Stimulated activated CD4-positive, alpha-beta T cell treated with anti-CD3 and anti-CD28 coated beads, Interleukin-15, amount 100 ng/mL, for 24 hours (primary cell): ENCODE results near the gene SP140.
"Not testable (repeated sequence)": the region's sequence is repeated elsewhere in the genome, so short reads cannot be mapped to it uniquely, and the experiment has no call there.

Experiments
- DNase-seq: peaks from one replicate; pipeline ENCODE4 v3.0.0-alpha.2; 2020

SP140 gene

GRCh38 chr2:230227216-230227615 lies 1.7 kb downstream of the SP140 start:
- DNase-seq: peak; percentile 10

- DNase-seq: peak; percentile 14
These were observed 4.6 kb downstream of the SP140 start for GRCh38 chr2:230230087-230230486.

- no peak for DNase-seq
These were observed 5.1 kb downstream of the SP140 start for GRCh38 chr2:230230496-230231200.

DNA sequence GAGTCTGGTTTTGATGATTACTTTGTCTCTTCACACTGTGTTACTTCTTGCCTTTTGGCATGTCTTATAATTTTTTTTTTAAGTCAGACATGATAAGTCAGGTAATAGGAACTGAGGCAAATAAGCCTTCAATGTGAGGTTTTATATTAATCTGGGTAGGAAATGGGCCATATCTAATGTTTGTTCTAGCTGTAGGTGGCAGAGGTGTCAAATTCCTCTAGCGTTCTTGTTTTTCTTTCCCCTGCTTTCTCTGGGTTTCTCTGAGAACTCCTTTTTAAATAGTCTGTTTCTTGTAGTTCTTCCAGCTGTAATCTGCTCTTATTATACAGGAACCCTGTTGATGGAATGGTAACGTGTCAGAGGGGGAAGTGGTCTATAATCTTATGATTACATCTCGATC lies 5.7 kb downstream of the SP140 start:
- no peak for DNase-seq

DNA sequence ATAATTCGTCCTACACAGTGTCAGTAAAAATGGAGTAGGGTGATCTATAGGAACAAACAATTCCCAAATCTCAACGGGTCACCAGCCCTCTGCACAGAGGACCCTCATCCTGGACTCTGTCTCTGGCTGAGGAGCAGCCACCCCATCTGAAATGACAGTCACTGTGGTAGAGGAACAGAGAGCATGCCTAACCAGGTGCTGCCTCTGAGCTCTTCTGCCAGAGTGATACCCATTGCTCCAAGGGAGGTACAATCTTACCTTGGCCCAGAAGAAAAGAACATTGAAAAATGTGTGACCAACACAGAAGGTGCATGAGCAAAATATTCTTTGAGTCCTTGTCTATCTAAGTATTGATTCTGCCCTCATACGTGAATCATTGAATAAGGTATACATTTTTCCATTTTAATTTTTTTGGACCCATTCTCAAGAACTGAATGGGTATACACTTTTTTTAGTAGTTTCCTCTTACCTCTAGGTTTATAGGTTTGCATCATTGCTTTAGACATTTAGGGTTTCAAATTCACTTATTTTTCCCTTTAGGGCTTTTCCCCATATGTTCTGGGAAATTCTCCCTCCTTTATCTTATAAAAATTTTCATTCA lies 8.7 kb downstream of the SP140 start:
- DNase-seq: no peak

DNA sequence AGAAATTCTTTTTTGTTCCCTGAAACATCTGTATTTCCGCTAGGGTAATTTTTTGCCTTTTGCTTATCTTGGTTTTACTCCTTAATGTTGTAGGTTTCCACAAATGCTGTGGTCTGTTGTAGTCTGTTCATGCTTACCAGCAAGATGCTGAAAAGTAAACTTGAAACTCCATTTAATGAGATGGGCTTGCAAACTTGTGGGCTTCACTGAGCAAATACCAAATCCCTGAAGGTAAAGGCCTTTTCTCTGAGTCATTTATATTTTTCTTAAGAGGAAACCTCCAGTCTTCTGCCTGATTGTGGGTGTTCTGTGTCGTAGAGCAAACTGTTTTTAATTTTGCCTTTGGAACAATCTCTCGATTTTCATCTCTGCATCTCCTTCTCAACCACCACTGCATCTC lies 9.3 kb downstream of the SP140 start:
- no peak for DNase-seq

GRCh38 chr2:230244211-230244610 lies 18.7 kb downstream of the SP140 start:
- no peak for DNase-seq

GRCh38 chr2:230246206-230246605 lies 20.7 kb downstream of the SP140 start:
- no peak for DNase-seq

GRCh38 chr2:230250231-230250630 lies 24.7 kb downstream of the SP140 start:
- no peak for DNase-seq

DNA sequence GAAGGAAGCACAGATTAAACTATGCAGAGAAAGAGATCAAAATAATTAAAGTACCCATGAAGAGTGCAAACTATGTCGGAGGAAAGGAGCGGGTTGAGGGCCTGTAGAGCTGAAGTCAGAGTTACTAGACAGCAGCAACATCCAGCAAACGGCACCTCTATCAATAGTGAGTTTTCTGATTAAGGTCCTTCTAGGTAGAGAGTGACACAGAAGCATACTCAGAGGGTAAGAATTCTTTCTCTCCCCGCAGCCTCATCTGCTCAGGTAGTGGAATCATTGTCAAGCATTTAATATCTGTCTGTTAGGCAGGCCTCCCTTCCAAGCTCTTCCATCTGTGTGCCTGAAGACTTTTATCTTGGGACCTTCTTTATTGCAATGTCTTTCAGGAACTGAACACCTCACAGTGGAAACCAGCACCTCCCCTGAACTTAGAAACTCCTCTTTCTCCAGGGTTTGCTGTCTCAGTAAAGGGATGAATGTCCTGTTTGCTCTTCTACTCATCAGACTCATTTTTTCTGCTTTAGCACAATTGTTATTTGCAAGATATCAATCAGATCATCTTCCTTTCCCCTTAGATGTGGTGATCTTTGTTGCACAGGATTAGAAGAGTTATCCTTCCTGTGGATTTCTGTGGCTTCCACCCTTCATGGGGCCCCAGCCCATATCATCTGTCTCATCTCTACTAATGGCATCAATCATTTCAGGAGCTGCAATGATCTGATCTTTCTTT lies 28.8 kb downstream of the SP140 start:
- peak; percentile 67 for DNase-seq

DNA sequence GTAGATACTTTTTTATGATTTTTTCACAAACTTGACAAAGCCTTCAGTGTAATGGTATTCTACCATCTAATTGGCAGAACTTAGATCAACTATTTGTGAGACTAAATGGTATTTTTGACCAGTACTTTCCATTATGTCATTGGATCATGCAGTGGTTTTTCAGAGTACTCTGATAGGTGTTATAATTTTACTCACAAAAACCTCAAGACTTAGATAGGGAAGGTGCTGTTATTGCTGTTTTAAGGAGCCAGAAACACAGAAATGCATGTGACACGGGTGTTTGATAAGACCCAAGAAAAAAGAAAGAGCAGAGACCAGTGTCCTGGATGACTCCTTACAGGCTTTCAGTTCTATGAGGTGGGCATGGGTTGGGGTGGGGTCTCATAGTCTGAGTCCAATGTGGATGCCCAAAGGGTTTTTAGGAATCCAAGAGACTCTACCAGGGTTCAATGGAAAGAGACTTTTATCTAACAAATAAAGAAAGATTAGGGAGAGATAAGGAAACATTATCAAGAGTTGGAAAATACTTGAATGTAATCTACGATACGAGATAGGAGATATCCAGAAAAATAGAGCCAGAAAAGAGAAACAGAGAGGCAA lies 31.3 kb downstream of the SP140 start:
- peak; percentile 19 for DNase-seq

DNA sequence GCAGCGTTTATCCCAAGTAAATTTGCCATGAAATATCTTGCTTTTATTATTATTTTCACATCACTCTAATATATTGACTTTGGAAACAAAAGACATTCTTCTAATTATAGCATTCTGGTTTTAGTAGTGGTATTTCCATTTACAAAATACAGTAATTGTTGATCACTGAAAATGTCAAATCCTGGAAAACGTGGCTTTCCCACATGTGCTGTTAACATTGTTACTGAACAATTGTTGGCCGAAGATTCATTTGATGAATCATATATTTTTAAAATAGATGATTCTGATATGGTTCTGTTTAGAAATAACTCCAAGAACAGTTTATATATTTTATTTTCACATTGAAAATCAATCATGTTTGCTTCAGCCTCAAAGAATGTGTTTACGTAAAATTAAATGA lies 32.9 kb downstream of the SP140 start:
- no peak for DNase-seq

- DNase-seq: no peak
These were observed 36.7 kb downstream of the SP140 start for GRCh38 chr2:230262246-230262645.

GRCh38 chr2:230264945-230265344 lies 39.4 kb downstream of the SP140 start:
- not testable (repeated sequence) for DNase-seq

- DNase-seq: no peak
These were observed 41.1 kb downstream of the SP140 start for GRCh38 chr2:230266638-230267037.

- no peak for DNase-seq
These were observed 41.5 kb downstream of the SP140 start for GRCh38 chr2:230267059-230267458.

DNA sequence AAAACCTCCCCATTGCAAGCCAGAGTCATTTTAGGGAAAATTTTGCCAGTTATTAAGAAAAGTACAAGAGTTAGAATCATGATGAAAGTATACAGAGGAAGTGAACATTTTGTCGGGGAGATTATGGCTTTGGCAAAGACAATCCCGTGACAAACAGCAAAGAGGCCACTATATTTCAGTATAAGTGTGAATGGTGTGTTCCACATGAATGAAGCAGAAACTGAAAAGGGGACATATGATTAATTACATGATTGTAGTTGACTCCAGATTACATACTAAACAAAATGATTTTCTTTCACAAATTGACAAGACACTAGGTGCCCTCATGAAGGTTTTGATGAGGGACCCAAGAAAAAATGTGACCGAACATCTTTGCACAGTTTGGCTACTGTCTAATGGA lies 42.0 kb downstream of the SP140 start:
- DNase-seq: no peak

DNA sequence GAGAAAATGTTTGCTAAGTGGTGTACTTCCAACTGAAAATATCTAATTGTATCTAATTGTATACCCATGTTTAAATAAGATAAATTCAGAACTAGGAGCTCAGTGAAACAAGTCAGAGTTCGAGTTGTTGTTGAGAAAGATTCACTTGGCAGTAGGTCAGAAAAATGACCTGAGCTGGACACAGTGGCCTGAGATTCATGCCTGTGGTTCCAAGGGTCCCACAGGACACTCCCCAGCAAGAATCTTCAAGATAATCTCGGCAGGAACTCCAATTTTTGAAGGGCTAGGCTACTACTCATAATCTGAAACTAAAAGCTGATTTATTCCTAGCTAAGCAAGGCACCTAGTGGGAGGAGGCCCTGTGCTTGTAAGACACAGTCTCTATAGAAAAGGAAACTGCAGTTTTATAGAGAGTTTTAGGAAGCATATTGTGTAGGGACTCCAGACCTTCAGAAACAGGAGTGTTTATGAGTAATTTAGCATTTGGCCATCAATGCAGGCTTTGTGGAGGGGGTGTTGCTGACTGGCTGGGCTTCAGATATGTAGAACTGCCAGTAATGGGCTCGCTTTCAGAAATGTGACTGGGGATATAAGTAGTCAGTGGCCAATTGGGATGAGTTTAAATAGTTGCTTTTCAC lies 43.2 kb downstream of the SP140 start:
- DNase-seq: peak; percentile 22

GRCh38 chr2:230269715-230270114 lies 44.2 kb downstream of the SP140 start:
- peak; percentile 45 for DNase-seq

- no peak for DNase-seq
These were observed 57.4 kb downstream of the SP140 start for GRCh38 chr2:230282936-230283335.

DNA sequence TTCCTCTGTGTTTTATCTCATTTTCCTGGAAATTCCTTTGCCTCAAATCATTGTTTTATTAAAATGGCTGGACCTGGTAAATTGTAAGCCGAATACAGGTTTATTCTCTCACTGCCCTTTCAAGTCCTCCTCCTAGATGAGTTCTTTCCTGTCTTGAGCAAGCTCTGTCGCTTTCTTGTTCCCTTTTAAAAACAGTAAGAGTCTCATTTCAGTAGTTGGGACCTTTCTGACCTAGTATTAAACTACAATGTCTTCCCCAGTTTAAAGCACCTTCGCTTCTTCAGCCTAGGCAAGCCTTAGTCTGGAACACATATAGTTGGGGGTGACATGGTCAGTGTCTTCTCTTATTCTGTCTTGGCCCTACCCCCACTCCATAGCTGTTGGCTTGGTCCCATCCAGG lies 60.5 kb downstream of the SP140 start:
- no peak for DNase-seq

DNA sequence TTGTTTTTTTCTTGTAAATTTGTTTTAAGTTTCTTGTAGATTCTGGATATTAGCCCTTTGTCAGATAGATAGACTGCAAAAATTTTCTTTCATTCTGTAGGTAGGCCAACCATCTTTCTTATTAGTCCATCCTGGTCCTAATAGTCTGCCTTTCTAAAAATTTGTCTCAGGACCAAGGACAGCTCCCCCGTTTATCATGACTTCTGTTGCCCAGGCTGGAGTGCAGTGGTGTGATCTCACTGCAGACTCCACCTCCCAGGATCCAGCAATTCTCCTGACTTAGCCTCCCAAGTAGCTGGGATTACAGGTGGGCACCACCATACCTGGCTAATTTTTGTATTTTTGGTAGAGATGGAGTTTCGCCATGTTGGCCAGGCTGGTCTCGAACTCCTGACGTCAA lies 63.8 kb downstream of the SP140 start:
- DNase-seq: not testable (repeated sequence)

DNA sequence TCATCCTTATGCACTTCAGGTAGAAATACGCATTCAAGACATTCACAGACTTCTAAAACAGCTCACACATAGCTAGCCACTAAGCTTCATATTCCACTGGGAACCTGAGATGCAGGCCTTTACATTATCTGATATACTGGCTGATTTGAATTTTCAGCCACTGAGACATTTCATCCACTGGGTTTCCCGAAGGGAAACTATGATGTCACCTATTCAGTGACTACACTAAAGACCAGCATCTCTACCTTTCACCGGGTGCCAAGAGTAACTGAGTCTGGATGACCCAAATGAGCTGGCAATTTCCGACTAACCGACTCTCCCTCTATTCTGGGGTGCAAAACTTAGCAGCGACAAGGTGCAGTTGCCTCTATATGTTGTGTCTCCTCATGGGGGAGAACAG lies 69.7 kb downstream of the SP140 start:
- DNase-seq: no peak
